Endothelial cell (in vitro differentiated cells): Measurements from ENCODE around the gene RGN. TPM values are rescaled to one million over a fixed set of nuclear protein-coding genes. Genes with fewer than 3 reads are reported as not detected.
"Not testable (repeated sequence)": the region's sequence is repeated elsewhere in the genome, so short reads cannot be mapped to it uniquely, and the experiment has no call there.

Source experiments
- DNase-seq: peaks from one replicate; pipeline ENCODE4 v3.0.0; 2021; ENCODE audit warnings: low spot score
- H3K27ac Mint-ChIP-seq: one replicate; pipeline ENCODE4 v1.8.0; 2021; ENCODE audit warnings: mixed read lengths, inconsistent platforms; ENCODE audit not compliant: unreplicated experiment
- H3K27me3 Mint-ChIP-seq: one replicate; pipeline ENCODE4 v1.8.0; 2021; ENCODE audit warnings: mild to moderate bottlenecking, moderate library complexity, mixed read lengths, inconsistent platforms; ENCODE audit not compliant: unreplicated experiment
- H3K36me3 Mint-ChIP-seq: one replicate; pipeline ENCODE4 v1.8.0; 2021; ENCODE audit warnings: mild to moderate bottlenecking, low read depth, mixed read lengths, inconsistent platforms; ENCODE audit not compliant: unreplicated experiment
- H3K4me1 Mint-ChIP-seq: one replicate; pipeline ENCODE4 v1.8.0; 2021; ENCODE audit warnings: mild to moderate bottlenecking, mixed read lengths, inconsistent platforms; ENCODE audit not compliant: unreplicated experiment
- H3K4me3 Mint-ChIP-seq: one replicate; pipeline ENCODE4 v1.8.0; 2021; ENCODE audit warnings: mild to moderate bottlenecking, mixed read lengths, inconsistent platforms; ENCODE audit not compliant: unreplicated experiment
- H3K9me3 Mint-ChIP-seq: one replicate; pipeline ENCODE4 v1.8.0; 2021; ENCODE audit warnings: mixed read lengths, inconsistent platforms; ENCODE audit not compliant: unreplicated experiment
- CTCF ChIP-seq: fragments of 200-600 bp; sonication (generic); IDR thresholded peaks from one replicate; pipeline ENCODE4 v1.5.0; 2021; ENCODE audit warnings: antibody characterized with exemption; ENCODE audit not compliant: unreplicated experiment
- total RNA-seq: library from RNA; stranded (reverse); fragmentation: NEBNext Ultra II Directional; extraction: Animal tissue kit (Norgen Biotek cat#: 25700); gene quantifications from one replicate; pipeline ENCODE4 v1.2.1, GENCODE V29; 2021; ENCODE audit not compliant: unreplicated experiment

The RGN gene
- total RNA-seq, 1 donor from 2014 or later, result 0.54 TPM

GRCh38 chrX:47097018-47097417, 18.8 kb downstream of the RGN start:
- H3K27ac Mint-ChIP-seq, result no peak overlapping the region
- no peaks in the 10 kb centered on the region for H3K27me3 Mint-ChIP-seq
- H3K9me3 Mint-ChIP-seq, result no peaks in the 10 kb centered on the region
- DNase-seq, result no peak
- TF ChIP-seq CTCF, result no peak
- no peaks in the 10 kb centered on the region for H3K36me3 Mint-ChIP-seq
- H3K4me1 Mint-ChIP-seq, result no peaks in the 10 kb centered on the region
- no peak overlapping the region for H3K4me3 Mint-ChIP-seq

GRCh38 chrX:47098338-47099094, 20.3 kb downstream of the RGN start:
- H3K9me3 Mint-ChIP-seq, result no peaks in the 10 kb centered on the region
- no peak overlapping the region for H3K4me3 Mint-ChIP-seq
- no peaks in the 10 kb centered on the region for H3K4me1 Mint-ChIP-seq
- H3K36me3 Mint-ChIP-seq, result no peaks in the 10 kb centered on the region
- no peaks in the 10 kb centered on the region for H3K27me3 Mint-ChIP-seq
- DNase-seq, result no peak
- no peak for TF ChIP-seq CTCF
- no peak overlapping the region for H3K27ac Mint-ChIP-seq

- Mint-ChIP-seq H3K9me3 (no peaks in the 10 kb centered on the region), H3K27me3 (peaks cover 2% of the 10 kb centered on the region), H3K27ac (no peak overlapping the region), H3K4me1 (no peaks in the 10 kb centered on the region), H3K36me3 (no peaks in the 10 kb centered on the region), H3K4me3 (no peak overlapping the region)
- TF ChIP-seq CTCF, result no peak
- DNase-seq, result no peak
Measured at GRCh38 chrX:47101206-47101605, 23.0 kb downstream of the RGN start.

GRCh38 chrX:47110936-47111615, 32.8 kb downstream of the RGN start:
- DNase-seq, H3K27ac Mint-ChIP-seq, H3K4me1 Mint-ChIP-seq, H3K4me3 Mint-ChIP-seq, H3K27me3 Mint-ChIP-seq, H3K36me3 Mint-ChIP-seq, H3K9me3 Mint-ChIP-seq: not testable (repeated sequence)

- Mint-ChIP-seq H3K36me3 (no peaks in the 10 kb centered on the region), H3K9me3 (no peaks in the 10 kb centered on the region), H3K27ac (no peak overlapping the region), H3K27me3 (no peaks in the 10 kb centered on the region), H3K4me1 (peaks cover 7% of the 10 kb centered on the region), H3K4me3 (no peak overlapping the region)
- no peak for TF ChIP-seq CTCF
- DNase-seq, result no peak
Measured at GRCh38 chrX:47112316-47112954, 34.2 kb downstream of the RGN start.

GRCh38 chrX:47116551-47117110, 38.4 kb downstream of the RGN start:
- not testable (repeated sequence) for H3K9me3 Mint-ChIP-seq, DNase-seq, H3K4me3 Mint-ChIP-seq, H3K36me3 Mint-ChIP-seq, H3K27me3 Mint-ChIP-seq, H3K27ac Mint-ChIP-seq, H3K4me1 Mint-ChIP-seq

GRCh38 chrX:47124466-47124865, 46.2 kb downstream of the RGN start:
- not testable (repeated sequence) for H3K27me3 Mint-ChIP-seq, DNase-seq, H3K27ac Mint-ChIP-seq, H3K4me1 Mint-ChIP-seq, H3K9me3 Mint-ChIP-seq, H3K36me3 Mint-ChIP-seq, H3K4me3 Mint-ChIP-seq
